CD4-positive, alpha-beta T cell treated with Interleukin-15 for 1 hour (primary cell): Measurements from ENCODE around the gene PCDHGA1.

ENCODE experiments used
- DNase-seq: peaks from one replicate; pipeline ENCODE4 v3.0.0-alpha.2; 2020

Gene PCDHGA1

GRCh38 chr5:141465351-141465750 lies 135.0 kb downstream of the PCDHGA1 start:
- no peak for DNase-seq

- DNase-seq, result peak; percentile 41
These were observed 145.4 kb downstream of the PCDHGA1 start, which contains the start of gene PCDHGC3 for GRCh38 chr5:141475625-141476131. PCDHGC3 (plus strand) TSS chr5:141475966; CDS start chr5:141476117, 151 bp downstream.

GRCh38 chr5:141476132-141476911 lies 146.0 kb downstream of the PCDHGA1 start:
- DNase-seq, result no peak

DNA sequence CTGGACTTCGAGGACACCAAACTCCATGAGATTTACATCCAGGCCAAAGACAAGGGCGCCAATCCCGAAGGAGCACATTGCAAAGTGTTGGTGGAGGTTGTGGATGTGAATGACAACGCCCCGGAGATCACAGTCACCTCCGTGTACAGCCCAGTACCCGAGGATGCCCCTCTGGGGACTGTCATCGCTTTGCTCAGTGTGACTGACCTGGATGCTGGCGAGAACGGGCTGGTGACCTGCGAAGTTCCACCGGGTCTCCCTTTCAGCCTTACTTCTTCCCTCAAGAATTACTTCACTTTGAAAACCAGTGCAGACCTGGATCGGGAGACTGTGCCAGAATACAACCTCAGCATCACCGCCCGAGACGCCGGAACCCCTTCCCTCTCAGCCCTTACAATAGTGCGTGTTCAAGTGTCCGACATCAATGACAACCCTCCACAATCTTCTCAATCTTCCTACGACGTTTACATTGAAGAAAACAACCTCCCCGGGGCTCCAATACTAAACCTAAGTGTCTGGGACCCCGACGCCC lies 146.8 kb downstream of the PCDHGA1 start:
- DNase-seq, result no peak

DNA sequence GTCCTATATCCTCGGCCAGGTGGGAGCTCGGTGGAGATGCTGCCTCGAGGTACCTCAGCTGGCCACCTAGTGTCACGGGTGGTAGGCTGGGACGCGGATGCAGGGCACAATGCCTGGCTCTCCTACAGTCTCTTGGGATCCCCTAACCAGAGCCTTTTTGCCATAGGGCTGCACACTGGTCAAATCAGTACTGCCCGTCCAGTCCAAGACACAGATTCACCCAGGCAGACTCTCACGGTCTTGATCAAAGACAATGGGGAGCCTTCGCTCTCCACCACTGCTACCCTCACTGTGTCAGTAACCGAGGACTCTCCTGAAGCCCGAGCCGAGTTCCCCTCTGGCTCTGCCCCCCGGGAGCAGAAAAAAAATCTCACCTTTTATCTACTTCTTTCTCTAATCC lies 147.5 kb downstream of the PCDHGA1 start:
- no peak for DNase-seq

GRCh38 chr5:141478321-141478945 lies 148.1 kb downstream of the PCDHGA1 start:
- DNase-seq, result no peak

GRCh38 chr5:141479776-141480175 lies 149.5 kb downstream of the PCDHGA1 start:
- no peak for DNase-seq

GRCh38 chr5:141483902-141484301 lies 153.6 kb downstream of the PCDHGA1 start:
- DNase-seq, result no peak

- DNase-seq, result no peak
These were observed 154.0 kb downstream of the PCDHGA1 start for GRCh38 chr5:141484310-141484640.

GRCh38 chr5:141484641-141485311 lies 154.5 kb downstream of the PCDHGA1 start, which contains the start of gene PCDHGC4:
PCDHGC4 (plus strand) TSS chr5:141485030; CDS start chr5:141485174, 144 bp downstream.
- no peak for DNase-seq

DNA sequence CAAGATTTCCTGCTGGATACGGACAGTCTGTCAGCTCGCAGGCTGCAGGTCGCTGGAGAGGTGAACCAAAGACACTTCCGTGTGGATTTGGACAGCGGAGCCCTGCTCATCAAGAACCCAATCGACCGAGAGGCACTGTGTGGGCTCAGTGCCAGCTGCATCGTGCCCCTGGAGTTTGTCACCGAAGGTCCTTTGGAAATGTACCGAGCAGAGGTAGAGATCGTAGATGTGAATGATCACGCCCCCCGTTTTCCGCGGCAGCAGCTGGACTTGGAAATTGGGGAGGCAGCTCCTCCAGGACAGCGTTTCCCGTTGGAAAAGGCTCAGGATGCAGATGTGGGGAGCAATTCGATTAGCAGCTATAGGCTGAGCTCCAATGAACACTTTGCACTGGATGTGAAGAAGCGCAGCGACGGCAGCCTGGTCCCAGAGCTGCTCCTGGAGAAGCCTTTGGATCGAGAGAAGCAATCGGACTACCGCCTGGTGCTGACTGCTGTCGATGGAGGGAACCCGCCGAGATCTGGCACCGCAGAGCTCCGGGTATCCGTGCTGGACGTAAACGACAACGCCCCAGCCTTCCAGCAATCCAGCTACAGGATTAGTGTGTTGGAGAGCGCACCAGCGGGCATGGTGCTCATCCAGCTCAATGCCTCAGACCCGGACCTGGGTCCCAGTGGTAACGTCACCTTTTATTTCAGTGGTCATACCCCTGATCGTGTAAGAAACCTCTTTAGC lies 155.2 kb downstream of the PCDHGA1 start:
- DNase-seq, result no peak

GRCh38 chr5:141486091-141486490 lies 155.8 kb downstream of the PCDHGA1 start:
- DNase-seq, result no peak

DNA sequence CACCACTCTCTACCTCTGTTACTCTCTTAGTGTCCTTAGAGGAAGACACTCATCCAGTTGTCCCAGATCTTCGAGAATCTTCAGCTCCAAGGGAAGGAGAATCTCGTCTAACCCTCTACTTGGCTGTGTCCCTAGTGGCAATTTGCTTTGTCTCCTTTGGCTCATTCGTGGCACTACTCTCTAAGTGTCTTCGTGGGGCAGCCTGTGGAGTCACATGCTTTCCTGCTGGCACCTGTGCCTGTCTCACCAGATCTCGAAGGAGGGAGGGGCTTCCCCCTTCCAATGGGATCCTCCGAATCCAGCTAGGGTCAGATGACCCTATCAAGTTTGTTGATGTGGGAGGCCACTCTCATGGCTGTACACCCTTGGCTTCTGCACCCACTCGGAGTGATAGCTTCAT lies 156.8 kb downstream of the PCDHGA1 start:
- no peak for DNase-seq

GRCh38 chr5:141488591-141489561 lies 158.6 kb downstream of the PCDHGA1 start, which contains the start of gene PCDHGC5:
PCDHGC5 (plus strand) TSS chr5:141489081; CDS start chr5:141489241, 160 bp downstream.
- no peak for DNase-seq

- no peak for DNase-seq
These were observed 159.5 kb downstream of the PCDHGA1 start for GRCh38 chr5:141489841-141490240.

DNA sequence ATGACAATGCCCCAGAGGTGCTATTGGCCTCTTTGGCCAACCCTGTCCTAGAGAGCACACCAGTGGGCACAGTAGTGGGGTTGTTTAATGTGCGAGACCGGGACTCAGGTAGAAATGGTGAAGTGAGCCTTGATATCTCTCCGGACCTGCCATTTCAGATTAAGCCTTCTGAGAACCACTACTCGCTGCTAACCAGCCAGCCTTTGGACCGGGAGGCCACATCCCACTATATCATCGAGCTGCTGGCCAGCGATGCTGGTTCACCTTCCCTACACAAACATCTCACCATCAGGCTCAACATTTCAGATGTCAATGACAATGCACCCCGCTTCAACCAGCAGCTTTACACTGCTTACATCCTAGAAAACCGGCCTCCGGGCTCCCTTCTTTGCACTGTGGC lies 160.0 kb downstream of the PCDHGA1 start:
- DNase-seq, result no peak

GRCh38 chr5:141490771-141491170 lies 160.5 kb downstream of the PCDHGA1 start:
- no peak for DNase-seq

GRCh38 chr5:141491323-141492167 lies 161.2 kb downstream of the PCDHGA1 start:
- no peak for DNase-seq

GRCh38 chr5:141492168-141492885 lies 162.0 kb downstream of the PCDHGA1 start:
- no peak for DNase-seq
